ENCODE data around the gene AOC2. TPM values are rescaled to one million over a fixed set of nuclear protein-coding genes. Genes with fewer than 3 reads are reported as not detected.

AOC2 gene, protein sequence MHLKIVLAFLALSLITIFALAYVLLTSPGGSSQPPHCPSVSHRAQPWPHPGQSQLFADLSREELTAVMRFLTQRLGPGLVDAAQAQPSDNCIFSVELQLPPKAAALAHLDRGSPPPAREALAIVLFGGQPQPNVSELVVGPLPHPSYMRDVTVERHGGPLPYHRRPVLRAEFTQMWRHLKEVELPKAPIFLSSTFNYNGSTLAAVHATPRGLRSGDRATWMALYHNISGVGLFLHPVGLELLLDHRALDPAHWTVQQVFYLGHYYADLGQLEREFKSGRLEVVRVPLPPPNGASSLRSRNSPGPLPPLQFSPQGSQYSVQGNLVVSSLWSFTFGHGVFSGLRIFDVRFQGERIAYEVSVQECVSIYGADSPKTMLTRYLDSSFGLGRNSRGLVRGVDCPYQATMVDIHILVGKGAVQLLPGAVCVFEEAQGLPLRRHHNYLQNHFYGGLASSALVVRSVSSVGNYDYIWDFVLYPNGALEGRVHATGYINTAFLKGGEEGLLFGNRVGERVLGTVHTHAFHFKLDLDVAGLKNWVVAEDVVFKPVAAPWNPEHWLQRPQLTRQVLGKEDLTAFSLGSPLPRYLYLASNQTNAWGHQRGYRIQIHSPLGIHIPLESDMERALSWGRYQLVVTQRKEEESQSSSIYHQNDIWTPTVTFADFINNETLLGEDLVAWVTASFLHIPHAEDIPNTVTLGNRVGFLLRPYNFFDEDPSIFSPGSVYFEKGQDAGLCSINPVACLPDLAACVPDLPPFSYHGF
- total RNA-seq = 1.4 TPM

DNA sequence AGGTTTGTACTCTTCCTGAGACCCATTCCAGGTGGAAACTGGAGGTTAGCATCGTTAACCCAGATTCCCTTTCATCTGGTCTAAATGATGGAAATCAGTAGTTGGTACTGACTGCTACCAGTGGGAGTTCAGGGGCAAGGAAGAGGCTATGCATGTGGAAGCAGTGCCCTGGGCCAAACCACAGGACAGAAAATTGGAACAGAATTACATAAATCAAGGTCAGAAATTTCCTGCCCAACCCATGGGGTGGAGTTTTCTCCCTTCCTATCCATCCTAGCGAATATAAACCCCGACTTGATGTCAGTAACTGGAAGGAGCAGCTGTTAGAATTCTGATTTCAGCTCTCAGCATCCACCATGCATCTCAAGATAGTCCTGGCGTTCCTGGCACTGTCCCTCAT, at the start of gene AOC2:
TSS of gene AOC2 (plus strand) at position 310 of the 400 bp plus-strand sequence. CDS start at position 357, 47 bp downstream.
- DNase-seq = no peak

DNA sequence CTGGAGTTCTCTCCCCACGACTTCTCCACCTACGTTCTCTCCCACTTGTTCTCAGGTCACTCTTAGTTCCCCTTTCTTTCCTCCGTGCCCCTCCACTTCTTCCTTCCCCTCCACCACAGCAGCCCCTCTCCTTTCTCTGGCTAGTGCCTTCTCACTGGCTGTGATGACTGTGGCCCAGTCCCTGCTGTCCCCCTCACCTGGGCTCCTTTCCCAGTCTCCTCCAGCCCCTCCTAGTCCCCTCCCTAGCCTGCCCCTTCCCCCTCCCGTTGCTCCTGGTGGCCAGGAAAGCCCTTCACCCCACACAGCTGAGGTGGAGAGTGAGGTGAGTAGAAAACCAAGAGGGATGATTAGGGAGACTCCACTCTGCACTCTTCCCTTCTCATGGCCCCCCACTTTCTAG, 49.3 kb upstream of the AOC2 start:
- DNase-seq = no peak

DNA sequence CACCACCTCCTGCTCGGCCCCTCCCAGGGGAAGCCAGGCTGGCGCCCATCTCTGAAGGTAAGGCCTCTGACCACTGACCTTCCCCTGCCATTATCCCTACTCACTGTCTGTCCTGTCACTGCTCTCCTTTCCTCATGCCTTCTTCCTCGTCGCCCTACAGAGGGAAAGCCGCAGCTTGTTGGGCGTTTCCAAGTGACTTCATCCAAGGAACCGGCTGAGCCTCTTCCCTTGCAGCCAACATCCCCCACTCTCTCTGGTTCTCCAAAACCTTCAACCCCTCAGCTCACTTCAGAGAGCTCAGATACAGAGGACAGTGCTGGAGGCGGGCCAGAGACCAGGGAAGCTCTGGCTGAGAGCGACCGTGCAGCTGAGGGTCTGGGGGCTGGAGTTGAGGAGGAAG, 48.9 kb upstream of the AOC2 start:
- DNase-seq = no peak

DNA sequence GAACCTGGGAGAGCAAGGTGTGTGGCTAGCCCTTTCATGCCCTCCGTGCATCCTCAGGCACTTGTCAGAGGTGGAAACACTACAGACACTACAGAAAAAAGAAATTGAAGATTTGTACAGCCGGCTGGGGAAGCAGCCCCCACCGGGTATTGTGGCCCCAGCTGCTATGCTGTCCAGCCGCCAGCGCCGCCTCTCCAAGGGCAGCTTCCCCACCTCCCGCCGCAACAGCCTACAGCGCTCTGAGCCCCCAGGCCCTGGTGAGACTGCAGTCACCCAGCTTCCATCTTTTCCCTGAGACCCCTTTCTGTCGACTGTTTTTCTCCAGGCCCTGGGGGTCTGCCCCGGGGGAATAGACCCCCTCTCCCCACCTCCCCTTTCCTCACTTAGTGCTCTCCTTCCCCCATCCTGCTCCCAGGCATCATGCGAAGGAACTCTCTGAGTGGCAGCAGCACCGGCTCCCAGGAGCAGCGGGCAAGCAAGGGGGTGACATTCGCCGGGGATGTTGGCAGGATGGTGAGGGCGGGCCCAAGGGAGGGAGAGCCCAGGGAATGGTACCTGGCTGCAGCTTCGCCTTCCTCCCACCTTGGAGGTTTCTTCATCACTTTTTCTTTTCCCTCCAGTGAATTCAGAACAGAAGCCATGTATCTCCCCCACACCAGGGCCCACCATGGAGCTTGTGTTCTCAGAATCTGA, 48.2 kb upstream of the AOC2 start:
- no peak for DNase-seq

DNA sequence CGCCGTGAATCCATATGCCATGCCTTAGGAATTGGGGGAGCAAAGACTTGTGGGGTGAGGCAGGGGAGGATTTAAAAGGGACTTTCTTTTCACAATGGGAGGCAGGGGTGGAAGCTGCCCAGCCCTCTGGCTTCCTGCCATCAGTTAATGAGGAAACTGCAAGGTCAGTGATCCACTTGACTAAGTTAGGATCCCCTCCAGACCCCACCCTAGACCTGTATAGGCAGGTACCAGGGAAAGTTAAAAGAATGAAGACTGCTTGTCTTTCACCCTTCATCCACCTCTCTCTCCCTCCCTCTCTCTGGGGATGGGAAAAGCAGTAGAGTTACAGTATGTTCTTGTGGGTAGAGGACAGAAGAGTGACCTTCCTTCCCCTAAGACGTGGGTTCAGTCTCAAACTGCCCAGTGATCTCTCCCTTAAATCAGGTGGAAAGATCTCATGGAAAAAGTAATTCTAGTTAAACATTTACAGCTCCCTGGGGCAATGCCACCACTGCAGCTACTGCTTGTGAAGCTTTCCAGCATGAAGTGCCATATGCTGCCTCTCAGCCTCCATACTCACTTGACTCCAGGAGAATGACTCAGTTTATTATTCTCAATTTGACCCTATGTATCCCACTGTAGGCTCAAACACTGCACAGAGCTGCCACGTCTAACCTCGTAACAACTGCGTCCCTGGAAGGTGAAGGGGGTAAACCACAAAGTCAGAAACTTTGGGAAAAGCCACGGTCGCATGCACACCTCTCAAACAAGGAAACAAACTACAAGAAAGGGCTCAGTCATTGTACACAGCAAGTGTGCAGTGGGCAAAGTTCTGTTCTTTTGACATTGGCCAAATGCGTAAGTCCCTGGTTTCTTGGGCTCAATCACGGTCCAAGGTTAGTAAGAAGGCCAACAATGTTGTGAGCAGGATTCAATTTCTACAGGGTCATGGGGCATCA, 47.0 kb upstream of the AOC2 start:
- DNase-seq = no peak

DNA sequence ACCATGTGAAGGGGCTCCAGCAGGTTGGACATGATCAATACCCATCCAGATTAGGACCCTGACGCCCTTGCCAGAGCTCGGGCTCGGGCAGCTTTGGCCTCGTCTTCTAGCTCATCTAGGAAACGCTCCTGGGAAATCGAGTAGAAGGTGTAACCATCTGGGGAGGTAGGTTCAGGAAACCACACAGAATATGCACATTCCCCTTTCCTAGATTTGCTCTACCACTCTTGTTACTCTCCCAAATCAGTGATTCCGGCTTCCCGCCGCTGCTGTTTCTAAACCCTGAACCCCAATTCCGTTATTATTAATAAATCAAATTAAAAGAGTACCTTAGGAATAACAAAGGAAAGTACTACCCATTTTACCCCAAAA, 46.4 kb upstream of the AOC2 start:
- no peak for DNase-seq

DNA sequence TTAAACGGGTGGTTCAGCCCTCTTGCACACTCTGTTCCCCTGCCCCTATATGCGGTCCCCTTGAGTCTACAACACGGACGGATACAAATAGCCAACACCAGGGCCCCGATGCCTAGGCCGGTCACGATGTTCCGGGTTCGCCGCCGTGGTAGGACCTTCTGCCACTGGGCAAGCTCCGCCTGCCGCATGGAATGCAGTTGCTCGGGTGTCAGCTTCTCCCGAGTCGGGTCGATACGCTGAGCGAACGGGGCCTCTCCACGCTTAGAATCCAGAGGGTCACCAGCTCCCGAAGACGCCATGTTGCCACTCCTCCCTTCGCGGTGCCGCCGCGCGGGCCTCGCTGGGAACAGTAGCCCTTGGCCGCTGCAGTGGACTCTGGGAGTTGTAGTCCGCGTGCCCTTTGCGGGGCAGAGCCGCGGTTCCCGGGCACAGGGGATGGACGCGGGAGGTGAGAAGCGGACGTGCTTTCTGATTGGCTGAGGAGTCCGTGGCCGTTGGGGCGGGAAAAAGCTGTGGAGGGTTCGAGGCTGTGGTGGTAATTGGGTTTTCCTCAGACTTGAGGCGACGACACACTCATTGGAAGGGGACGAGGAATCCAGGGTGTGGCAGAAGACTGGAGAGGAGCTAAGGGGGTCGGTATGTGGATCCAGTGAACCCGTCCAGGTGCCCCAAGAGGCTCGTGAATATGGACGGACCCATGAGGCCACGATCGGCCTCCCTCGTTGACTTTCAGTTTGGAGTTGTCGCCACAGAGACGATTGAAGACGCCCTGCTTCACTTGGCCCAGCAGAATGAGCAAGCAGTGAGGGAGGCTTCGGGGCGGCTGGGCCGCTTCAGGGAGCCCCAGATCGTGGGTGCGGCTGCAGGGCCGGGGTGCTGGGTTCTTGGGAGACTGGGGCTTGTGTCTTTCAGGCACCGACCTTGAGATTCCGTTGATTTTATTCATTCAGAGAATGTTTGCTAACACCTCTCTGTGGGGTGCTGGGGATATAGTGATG, 45.7 kb upstream of the AOC2 start, which contains the start of the genes CNTD1 and COA3:
TSS of gene CNTD1 (plus strand) at position 479 of the 998 bp plus-strand sequence. CDS start at position 686, 207 bp downstream.
TSS of gene COA3 (minus strand) at position 322 of the 998 bp plus-strand sequence. CDS start at position 299, 23 bp downstream.
- peak; percentile 93 for DNase-seq

DNA sequence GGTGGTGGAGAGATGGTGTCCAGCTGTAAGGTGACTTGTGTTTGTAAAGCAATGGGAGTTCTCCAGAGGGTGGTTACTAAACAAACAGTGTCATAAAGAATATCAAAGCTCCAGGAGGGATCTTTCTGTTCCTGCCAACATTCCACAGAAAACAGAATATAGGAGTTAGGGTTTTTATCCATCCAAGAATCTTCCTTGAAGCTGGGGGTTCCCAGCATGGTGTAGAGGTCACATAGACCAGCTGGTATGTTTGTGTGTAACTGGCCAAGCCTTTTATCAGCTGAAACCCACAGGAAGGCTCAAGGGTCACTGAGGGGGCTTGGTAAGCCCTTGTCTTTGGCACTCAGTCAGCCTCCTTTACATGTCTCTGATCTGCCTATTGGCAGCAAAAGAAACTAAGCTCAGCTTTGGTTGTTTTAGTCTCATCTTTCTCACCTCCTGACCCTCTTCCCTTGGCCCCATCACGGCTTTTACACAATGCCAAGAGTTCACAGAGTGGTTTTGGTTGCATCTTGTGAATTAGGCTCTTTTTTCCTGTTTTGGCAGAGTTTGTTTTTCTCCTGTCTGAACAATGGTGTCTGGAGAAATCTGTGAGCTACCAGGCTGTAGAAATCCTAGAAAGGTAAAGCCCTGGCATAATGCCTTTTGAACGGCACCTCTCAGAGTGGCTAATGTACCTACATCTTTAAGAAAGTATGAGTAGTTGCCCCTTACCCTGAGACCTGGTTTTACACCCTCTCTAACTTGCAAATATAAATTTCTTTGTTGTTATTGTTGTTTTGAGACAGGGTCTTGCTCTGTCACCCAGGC, 41.1 kb upstream of the AOC2 start:
- DNase-seq = no peak

DNA sequence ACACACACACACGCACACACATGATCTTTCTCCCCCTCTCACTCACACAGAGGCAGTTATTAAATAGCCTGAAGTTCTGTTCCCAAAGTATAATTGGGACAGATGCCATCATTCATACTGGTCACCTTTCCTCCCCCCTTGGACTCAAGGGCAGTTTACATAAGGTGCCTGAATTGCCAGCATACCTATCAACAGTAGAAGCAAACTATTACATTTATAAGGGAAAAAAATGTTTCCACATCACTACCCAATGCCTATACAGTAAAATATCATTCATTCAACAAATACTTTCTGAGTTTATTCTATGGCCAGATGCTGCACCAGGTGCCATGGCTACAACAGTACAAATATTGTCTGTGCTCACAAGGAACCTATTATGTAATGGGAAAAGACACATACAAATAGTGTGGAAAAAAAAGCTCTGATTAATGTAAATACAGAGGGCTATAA, 39.4 kb upstream of the AOC2 start:
- peak; percentile 57 for DNase-seq

DNA sequence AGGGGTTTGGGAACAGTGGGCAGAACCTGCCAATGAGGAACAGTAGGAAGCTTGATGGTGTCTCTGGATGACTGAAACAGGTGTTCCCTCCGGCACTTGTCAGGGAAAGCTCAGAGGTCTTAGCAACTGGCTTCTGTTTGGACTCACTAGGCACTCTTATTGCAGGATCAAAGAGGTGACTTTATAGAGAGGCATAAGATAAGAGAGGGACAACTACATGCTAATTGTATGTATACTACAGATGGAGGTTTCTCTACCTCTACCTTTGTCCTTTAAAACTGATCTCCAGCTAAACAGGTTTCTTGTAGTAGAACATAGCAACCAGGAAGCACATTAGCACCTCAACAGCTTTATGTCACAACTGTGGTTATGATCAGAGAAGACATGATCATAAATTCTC, 38.1 kb upstream of the AOC2 start:
- no peak for DNase-seq

DNA sequence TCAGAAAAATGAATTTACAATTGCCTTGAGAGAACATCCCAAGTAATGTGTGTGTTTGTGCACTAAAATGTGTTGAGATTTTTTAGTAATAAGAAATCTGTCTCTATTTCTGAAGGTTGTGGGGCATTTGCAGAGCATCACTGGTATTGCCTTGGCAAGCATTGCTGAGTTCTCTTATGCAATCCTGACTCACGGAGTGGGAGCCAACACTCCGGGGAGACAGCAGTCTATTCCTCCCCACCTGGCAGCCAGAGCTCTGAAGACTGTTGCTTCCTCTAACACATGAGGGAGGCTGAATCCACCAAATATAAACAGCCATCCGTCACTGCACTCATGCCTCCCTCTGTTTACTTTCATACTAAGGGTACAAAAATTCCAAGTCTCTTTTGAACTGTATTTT, 35.1 kb upstream of the AOC2 start:
- DNase-seq = no peak

DNA sequence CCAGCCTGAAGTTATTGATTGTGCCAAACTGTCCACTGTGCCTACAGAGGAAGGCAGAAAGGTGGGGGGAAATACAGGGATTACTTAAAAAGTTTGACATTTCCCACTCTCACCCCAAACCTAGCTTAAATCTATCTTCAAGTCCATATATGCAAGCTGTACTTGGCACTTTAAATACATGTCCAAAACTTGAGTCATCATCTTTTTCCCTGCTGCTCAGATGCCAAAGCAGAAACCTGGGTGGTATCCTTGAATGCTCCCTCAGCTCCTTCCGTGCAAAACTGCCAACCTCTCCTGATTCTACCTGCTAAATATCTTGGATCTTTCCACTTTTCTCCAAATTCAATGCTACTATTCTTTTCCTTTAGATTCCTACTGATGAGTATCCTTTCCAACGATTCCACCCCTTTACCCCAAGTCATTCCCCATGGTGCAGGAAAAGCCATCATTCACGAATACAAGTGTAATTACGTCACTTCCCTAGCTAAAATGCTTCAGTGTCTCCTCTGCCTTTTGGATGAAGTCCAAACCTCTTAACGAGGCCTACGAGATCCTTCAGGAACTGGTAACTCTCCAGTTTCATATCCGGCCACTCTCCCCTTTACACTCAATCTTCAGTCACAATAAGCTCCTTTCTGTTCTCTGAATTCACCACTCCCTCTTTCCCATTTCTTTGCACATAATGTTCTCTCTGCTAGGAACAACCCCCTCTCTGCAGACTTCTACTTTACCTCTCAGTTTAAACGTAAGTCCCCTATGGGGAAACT, 29.6 kb upstream of the AOC2 start:
- DNase-seq = no peak

DNA sequence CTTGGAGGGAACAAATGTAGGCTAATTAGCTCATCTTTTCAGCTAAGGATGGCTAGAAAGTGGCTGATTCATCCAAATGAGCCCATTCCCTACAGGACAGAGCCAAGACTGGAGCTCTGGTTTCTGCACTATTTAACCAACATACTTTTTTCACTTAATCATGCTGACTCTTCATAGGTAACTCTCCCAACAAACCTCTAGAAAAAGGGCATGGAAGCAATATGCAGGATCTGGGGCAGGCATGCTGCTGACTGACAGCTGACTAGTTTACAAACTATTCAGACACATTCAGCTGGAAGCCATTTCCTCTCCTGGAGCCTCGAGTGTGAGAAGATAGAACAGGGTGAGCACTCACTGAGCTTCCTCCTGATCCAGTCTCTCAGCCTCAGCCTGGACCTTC, 26.5 kb upstream of the AOC2 start:
- no peak for DNase-seq

DNA sequence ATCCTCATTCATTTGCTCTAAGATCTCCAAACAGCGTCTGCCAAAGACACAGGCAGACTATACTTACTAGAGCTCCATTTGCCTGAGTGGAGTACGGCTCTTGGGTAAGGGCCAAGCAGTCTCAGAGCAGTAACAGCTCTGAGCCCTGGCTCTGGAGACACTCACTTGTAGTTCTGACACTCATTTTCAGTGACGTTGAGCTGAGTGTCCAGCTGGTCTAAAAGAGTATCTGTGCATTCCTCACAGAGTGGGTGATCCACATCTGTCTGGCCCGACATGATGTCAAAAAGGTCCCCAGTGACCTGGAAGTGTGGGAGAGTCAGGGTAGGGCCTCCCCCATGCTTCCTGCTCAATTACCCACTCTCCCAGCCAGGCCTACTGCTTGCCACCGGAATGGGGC, 26.0 kb upstream of the AOC2 start:
- DNase-seq = no peak

DNA sequence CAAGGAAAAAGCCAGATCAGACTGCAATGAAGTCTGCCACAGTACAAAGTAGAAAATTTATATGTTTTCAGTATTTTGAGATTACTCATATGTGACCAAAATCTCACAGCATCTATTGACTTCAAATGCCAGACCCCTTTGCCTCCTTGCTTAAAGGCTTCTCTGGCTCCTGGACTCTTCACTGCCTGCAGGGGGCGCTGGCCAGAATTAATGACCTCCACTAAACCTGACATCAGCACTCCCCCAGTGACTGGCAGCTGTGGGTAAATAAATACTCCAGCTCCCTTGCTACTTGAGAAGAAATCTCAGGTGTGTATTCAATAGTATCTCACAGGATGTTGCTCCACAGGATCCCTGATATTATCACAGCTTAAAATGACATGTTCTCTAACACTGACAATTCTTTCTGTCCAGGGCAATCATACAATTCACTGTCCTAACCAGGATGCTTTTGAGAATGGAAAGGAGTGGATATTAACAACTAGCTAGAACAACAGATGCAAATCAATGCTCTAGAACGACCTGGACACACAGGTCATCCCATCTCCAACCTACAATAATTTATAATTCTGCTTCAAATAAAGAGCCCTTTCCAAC, 24.3 kb upstream of the AOC2 start:
- peak; percentile 57 for DNase-seq

DNA sequence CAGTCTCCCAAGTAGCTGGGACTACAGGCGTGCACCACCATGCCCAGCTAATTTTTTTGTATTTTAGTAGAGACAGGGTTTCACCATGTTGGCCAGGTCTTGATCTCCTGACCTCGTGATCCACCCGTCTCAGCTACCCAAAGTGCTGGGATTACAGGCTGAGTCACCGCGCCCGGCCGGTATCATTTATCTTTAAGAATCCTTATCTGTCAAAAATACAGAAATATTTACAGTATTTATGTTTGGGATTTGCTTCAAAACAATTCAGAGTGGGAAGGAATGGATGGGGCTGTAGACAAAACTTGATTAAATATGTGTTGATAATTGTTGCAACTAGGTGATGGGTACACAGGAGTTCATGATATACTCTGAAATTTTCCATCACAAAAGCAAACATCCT, 23.2 kb upstream of the AOC2 start:
- DNase-seq = no peak

DNA sequence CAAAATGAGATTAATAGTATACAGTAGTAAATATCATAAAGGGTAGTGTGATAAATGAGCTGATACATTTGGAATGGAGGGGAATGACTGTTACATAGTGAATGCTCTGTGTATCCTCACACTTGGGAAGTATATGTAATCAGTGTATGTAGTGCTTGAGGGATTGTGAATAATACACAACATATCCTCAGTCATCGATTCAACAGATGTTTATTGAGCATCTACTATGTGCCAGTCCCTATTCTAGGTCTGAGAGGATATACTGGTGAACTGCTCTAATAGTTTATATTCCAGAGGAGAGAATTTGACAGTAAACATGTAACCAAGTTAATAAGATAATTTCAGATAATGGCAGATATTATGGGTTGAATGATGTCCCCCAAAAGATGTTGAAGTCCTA, 16.9 kb upstream of the AOC2 start:
- no peak for DNase-seq

DNA sequence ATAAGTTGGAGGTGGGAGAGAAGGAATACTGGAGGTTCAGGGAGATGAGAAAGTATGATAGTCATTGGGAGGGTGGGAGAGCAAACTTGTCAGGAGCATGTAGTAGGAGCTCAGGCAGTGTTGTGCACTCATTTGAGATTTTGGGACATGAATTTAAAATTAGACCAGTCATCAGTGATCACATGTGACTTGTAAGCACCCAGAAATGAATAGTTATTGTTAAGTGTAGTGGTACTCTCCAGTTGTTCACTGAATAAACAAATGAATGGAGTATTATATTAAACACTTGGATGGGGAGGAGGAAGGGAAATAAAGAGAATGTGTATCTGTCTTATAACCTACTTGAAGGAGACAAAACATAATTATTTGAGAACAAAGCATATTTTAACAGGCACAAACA, 13.4 kb upstream of the AOC2 start:
- no peak for DNase-seq

All from tongue (tissue), 2 donors.